Right lobe of liver (tissue), 6 donors: Measurements from ENCODE around the gene LRRC45. TPM values are rescaled to one million over a fixed set of nuclear protein-coding genes. Genes with fewer than 3 reads are reported as not detected.

Experiments
- ATAC-seq, 4 donors: fragments of 200-7000 bp; cut with Tn5 transposase; one replicate each; pipeline ENCODE4 v1.9.1; 2020; ENCODE audit warnings: mild to moderate bottlenecking in 4 of 4, moderate library complexity in 4 of 4
- DNase-seq, 3 donors: peaks; one replicate each; pipeline ENCODE4 v3.0.0-alpha.2; 2020
- H3K27ac ChIP-seq, 3 donors: fragments of 200-600 bp; one replicate each; pipeline ENCODE4 v1.8.0; 2022
- H3K27me3 ChIP-seq, 2 donors: fragments of 200-600 bp; one replicate each; pipeline ENCODE4 v1.8.0; 2022
- H3K36me3 ChIP-seq, 4 donors: fragments of 200-600 bp; sonication (generic) in 1 of 4; one replicate each; pipeline versions ENCODE4 v1.5.1 to v1.8.0; 2017 to 2022; ENCODE audit warnings: control low read depth in 1 of 4
- H3K4me1 ChIP-seq, 4 donors: fragments of 200-600 bp; sonication (generic) in 1 of 4; one replicate each; pipeline versions ENCODE4 v1.5.1 to v1.8.0; 2017 to 2022; ENCODE audit warnings: control low read depth in 1 of 4
- H3K4me3 ChIP-seq, 3 donors: fragments of 200-600 bp; one replicate each; pipeline ENCODE4 v1.8.0; 2022
- H3K9me3 ChIP-seq, 4 donors: fragments of 200-600 bp; sonication (generic) in 1 of 4; one replicate each; pipeline versions ENCODE4 v1.5.1 to v1.8.0; 2017 to 2022; ENCODE audit warnings: control low read depth in 1 of 4
- CTCF ChIP-seq, 4 donors: fragments of 200-600 bp in 3 of 4; fragments of 450-650 bp in 1 of 4; IDR thresholded peaks; one replicate each; pipeline versions ENCODE4 v1.5.1 to v1.8.0; 2016 to 2022; ENCODE audit warnings: antibody characterized with exemption in 4 of 4, mild to moderate bottlenecking in 2 of 4
- POLR2A ChIP-seq: fragments of 450-650 bp; IDR thresholded peaks from one replicate; pipeline ENCODE4 v1.6.1; 2017; ENCODE audit warnings: antibody characterized with exemption, mild to moderate bottlenecking
- WGBS: methylation state at CpG from one replicate; pipeline ENCODE4 v1.1.6; 2018; ENCODE audit warnings: low coverage, low lambda C conversion rate; ENCODE audit not compliant: insufficient coverage; ENCODE audit errors: missing lambda C conversion rate; 5-methylcytosine and 5-hydroxymethylcytosine counted together
- intact Hi-C, 2 donors: fragments of 100-400 bp; cut with DNase I; formaldehyde crosslinking; loops; one replicate each; pipeline versions ENCODE4 v1.11.2 to v1.14.1; 2022
- total RNA-seq, 6 experiments: library from RNA; depleted of rRNA in 2 of 6; stranded (reverse); fragments of >200 nt in 2 of 6; fragmentation: NEBNext Ultra II Directional in 3 of 6; extraction: Animal tissue kit (Norgen Biotek cat#: 25700) in 3 of 6; gene quantifications; one replicate each; pipeline versions ENCODE4 v1.1.0 to v1.2.4, GENCODE V29; 2016 to 2023
- donor health status: DM: no; HTN: yes; CAD: no.
- donor health status: DM: no; HTN: no; CAD: no.
- donor health status: DM: no; HTN: no; CAD: no.
- donor health status: DM: no; HTN: yes; CAD: no.
- donor health status: DM: no; HTN: yes; CAD: no.

The LRRC45 gene
- total RNA-seq, 6 experiments from 2014 or later: 4.9 to 15.6 (median 11.9) TPM

- peak in 1 of 3 donors; percentile 49 for DNase-seq
- Histone ChIP-seq H3K4me1 (peaks cover 0 to 13% (median 6%) of the 10 kb centered on the region in 4 donors), H3K36me3 (peaks cover 0 to 63% (median 4%) of the 10 kb centered on the region in 4 donors)
Measured at GRCh38 chr17:82059272-82060000, 36.3 kb downstream of the LRRC45 start.

GRCh38 chr17:82060001-82060380 is 36.9 kb downstream of the LRRC45 start:
- intact Hi-C loops: no loop called here
- Histone ChIP-seq H3K27me3 (no peaks in the 10 kb centered on the region), H3K4me1 (peaks cover 0 to 17% (median 6%) of the 10 kb centered on the region in 4 donors), H3K36me3 (peaks cover 0 to 59% (median 4%) of the 10 kb centered on the region in 4 donors), H3K27ac (no peak overlapping the region), H3K4me3 (no peak overlapping the region), H3K9me3 (no peaks in the 10 kb centered on the region)
- ATAC-seq: no peak
- WGBS: 77% methylated on average over 4 of the region's 16 CpGs
- peak in 1 of 3 donors; percentile 37 for DNase-seq
- no peak for TF ChIP-seq CTCF (IDR thresholded peaks at IDR 0.05)
- no peak for TF ChIP-seq POLR2A

More at GRCh38 chr17:82059272-82060000, 36.3 kb downstream of the LRRC45 start:
- H3K4me3 ChIP-seq: no peak overlapping the region
- no peaks in the 10 kb centered on the region for H3K27me3 ChIP-seq
- intact Hi-C loops: no loop called here
- 80% methylated on average over 2 of the region's 19 CpGs for WGBS
- no peaks in the 10 kb centered on the region for H3K9me3 ChIP-seq
- no peak for ATAC-seq
- TF ChIP-seq CTCF (IDR thresholded peaks at IDR 0.05): no peak
- TF ChIP-seq POLR2A: no peak
- no peak overlapping the region for H3K27ac ChIP-seq

- Histone ChIP-seq H3K4me3 (no peak overlapping the region), H3K27ac (no peak overlapping the region), H3K27me3 (no peaks in the 10 kb centered on the region), H3K36me3 (peaks cover 0 to 57% (median 4%) of the 10 kb centered on the region in 4 donors), H3K9me3 (no peaks in the 10 kb centered on the region), H3K4me1 (peaks cover 0 to 17% (median 6%) of the 10 kb centered on the region in 4 donors)
- no peak for ATAC-seq
- DNase-seq: peak in 1 of 3 donors; percentile 47
- TF ChIP-seq CTCF (IDR thresholded peaks at IDR 0.05): no peak
- TF ChIP-seq POLR2A: no peak
- intact Hi-C loops: no loop called here
- WGBS: no CpG with 5 or more reads among the region's 14 CpGs
Measured at GRCh38 chr17:82060614-82061013, 37.5 kb downstream of the LRRC45 start.

GRCh38 chr17:82061047-82061925 is 38.2 kb downstream of the LRRC45 start:
- Histone ChIP-seq H3K27me3 (no peaks in the 10 kb centered on the region), H3K4me3 (no peak overlapping the region), H3K9me3 (no peaks in the 10 kb centered on the region), H3K4me1 (peaks cover 0 to 17% (median 6%) of the 10 kb centered on the region in 4 donors), H3K27ac (no peak overlapping the region), H3K36me3 (peaks cover 0 to 52% (median 4%) of the 10 kb centered on the region in 4 donors)
- intact Hi-C loops: no loop called here
- WGBS: 90% methylated on average over 2 of the region's 34 CpGs
- no peak for TF ChIP-seq POLR2A
- TF ChIP-seq CTCF (IDR thresholded peaks at IDR 0.05): no peak
- DNase-seq (peak in 1 of 3 donors; percentile 50), ATAC-seq (no peak)
